ENCODE data around the gene FPR3.

The FPR3 gene

GRCh38 chr19:51824281-51825005, 29.5 kb downstream of the FPR3 start:
- no peak for DNase-seq (ENCODE audit: low read depth)
- no peak for TF ChIP-seq CTCF (IDR thresholded peaks at IDR 0.05; ENCODE audit: low read length, missing control alignments)

DNA sequence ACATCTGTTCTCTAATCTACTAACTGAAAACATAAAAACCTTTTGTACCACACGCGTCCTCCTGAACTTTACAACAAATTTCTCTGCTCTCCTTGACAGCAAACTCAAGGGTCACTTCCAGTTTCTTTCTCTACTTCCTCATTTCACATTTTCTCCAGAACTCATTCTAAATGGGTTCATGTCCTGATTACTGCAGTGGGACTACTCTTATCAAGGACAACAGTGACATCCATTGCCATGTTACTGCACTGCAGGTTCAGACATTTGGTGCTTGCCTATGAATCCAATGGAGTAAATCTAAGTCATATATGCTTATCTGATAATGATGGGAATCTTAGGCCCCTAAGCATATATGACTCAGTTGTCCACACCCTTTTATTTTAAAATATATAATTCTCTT, 35.3 kb downstream of the FPR3 start:
- H3K4me3 ChIP-seq (replicated peaks; ENCODE audit: low read depth, low read length) = no peak overlapping the region
- peak; percentile 27 for TF ChIP-seq CTCF (IDR thresholded peaks at IDR 0.05; ENCODE audit: low read length, missing control alignments)
- DNase-seq (ENCODE audit: low read depth) = peak; percentile 42

More at GRCh38 chr19:51824281-51825005, 29.5 kb downstream of the FPR3 start:
- no peak overlapping the region for H3K4me3 ChIP-seq (replicated peaks; ENCODE audit: low read depth, low read length)

GRCh38 chr19:51837145-51837544, 42.2 kb downstream of the FPR3 start:
- H3K4me3 ChIP-seq (replicated peaks; ENCODE audit: low read depth, low read length) = no peak overlapping the region
- no peak for DNase-seq (ENCODE audit: low read depth)
- TF ChIP-seq CTCF (IDR thresholded peaks at IDR 0.05; ENCODE audit: low read length, missing control alignments) = no peak

DNA sequence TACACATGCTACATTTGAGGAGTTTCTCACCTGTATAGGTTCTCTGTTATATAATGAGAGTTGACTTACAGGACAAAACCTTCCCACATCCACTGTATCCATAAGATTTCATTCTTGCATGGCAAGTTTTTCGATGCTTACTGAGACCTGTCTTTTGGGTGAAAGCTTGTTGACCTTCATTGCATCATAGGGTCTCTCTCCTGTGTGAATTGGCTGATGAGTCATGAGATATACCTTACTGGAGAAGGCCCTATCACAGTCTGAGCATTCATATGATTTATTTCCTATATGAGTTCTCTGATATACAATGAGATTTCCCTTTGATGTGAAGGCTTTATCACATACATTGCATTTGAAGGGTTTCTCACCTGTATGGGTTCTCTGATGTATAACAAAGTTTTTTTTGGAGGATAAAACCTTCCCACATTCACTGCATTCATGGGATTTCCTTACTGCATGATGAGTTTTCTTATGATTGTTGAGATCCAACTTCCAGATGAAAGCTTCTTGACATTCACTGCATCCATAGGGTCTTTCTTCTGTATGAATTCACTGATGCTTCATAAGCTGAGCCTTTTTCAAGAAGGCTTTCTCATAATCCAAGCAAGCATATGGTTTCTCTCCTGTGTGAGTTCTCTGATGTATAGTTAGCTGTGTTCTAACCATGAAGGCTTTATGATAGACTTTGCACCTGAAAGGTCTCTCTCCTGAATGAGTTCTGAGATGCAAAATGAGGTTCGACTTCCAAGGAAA, 67.1 kb downstream of the FPR3 start:
- no peak overlapping the region for H3K4me3 ChIP-seq (replicated peaks; ENCODE audit: low read depth, low read length)
- TF ChIP-seq CTCF (IDR thresholded peaks at IDR 0.05; ENCODE audit: low read length, missing control alignments) = no peak
- no peak for DNase-seq (ENCODE audit: low read depth)

DNA sequence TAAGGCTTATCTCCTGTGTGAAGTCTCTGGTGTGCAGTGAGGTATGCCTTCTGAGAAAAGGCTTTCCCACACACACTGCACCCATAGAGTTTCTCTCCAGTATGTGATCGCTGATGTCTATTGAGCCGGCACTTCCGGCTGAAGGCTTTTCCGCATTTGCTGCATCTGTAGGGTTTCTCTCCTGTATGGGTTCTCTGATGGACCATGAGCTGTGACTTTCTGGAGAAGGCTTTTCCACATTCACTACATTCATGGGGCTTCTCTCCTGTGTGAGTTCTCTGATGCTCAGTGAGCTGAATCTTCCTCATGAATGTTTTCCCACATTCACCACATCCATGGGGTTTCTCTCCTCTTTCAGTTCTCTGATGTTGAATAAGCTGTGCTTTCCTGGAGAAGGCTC, 78.1 kb downstream of the FPR3 start:
- H3K4me3 ChIP-seq (replicated peaks; ENCODE audit: low read depth, low read length) = no peak overlapping the region
- TF ChIP-seq CTCF (IDR thresholded peaks at IDR 0.05; ENCODE audit: low read length, missing control alignments) = no peak
- no peak for DNase-seq (ENCODE audit: low read depth)
